ENCODE results near the gene MASP2. TPM values are rescaled to one million over a fixed set of nuclear protein-coding genes. Genes with fewer than 3 reads are reported as not detected.

Gene MASP2
- polyA plus RNA-seq, 1 of the 3 experiments (the other 2 are of a cell fraction): not detected

GRCh38 chr1:11065796-11066195 is 18.8 kb upstream of the MASP2 start:
- ChIA-PET CTCF (interaction anchor here (2.5 kb wide), 1 partner anchor 28 kb away, joined by 11 read pairs; no protein-coding TSS in a partner anchor), POLR2A (no interaction called here)
- TF ChIP-seq CHD2 (IDR thresholded peaks at IDR 0.05; ENCODE audit: low read length, partially characterized antibody) (no peak), PBX3 (IDR thresholded peaks at IDR 0.05) (no peak), FOXM1 (IDR thresholded peaks at IDR 0.05; ENCODE audit: low read depth) (no peak), ELF1 (IDR thresholded peaks at IDR 0.05) (no peak), REST (IDR thresholded peaks at IDR 0.05; ENCODE audit: low read depth, low read length) (no peak)
- WGBS (ENCODE audit: low lambda C conversion rate): 96% methylated on average over 1 of the region's 1 CpG
- Histone ChIP-seq H3K9me2 (no peaks in the 10 kb centered on the region), H3K9me3 (no peaks in the 10 kb centered on the region), H3K79me2 (ENCODE audit: insufficient read depth) (peaks cover 9% of the 10 kb centered on the region; the same call in 1 of the 2 replicates), H3K4me3 (ENCODE audit: low read depth in 2 of 2, low read length in 1 of 2) (no peak overlapping the region), H2AFZ (ENCODE audit: low read depth) (no peak overlapping the region), H3K9ac (no peak overlapping the region), H3K27me3 (ENCODE audit: insufficient read depth) (no peaks in the 10 kb centered on the region), H3K36me3 (replicated peaks in 1 of 2; ENCODE audit: control insufficient read depth in 1 of 2, insufficient read depth in 2 of 2, low read length in 1 of 2) (peaks cover 39 to 43% of the 10 kb centered on the region in 2 experiments), H3K4me2 (no peak overlapping the region), H3F3A (replicated peaks; ENCODE audit: insufficient read depth) (peaks cover 9% of the 10 kb centered on the region), H4K20me1 (ENCODE audit: insufficient read depth) (no peaks in the 10 kb centered on the region), H3K4me1 (ENCODE audit: control insufficient read depth in 1 of 2, insufficient read depth in 2 of 2, low read depth in 1 of 2, low read length in 1 of 2) (peaks cover 4 to 5% of the 10 kb centered on the region in 2 experiments; a peak in 3 of 4 replicates), H3K27ac (ENCODE audit: low read depth in 2 of 2, low read length in 1 of 2) (no peak overlapping the region)
- DNase-seq: no peak

GRCh38 chr1:11064942-11065341 is 17.9 kb upstream of the MASP2 start:
- H3K36me3 ChIP-seq (replicated peaks in 1 of 2; ENCODE audit: control insufficient read depth in 1 of 2, insufficient read depth in 2 of 2, low read length in 1 of 2): peaks cover 39 to 43% of the 10 kb centered on the region in 2 experiments
- H3F3A ChIP-seq (replicated peaks; ENCODE audit: insufficient read depth): peaks cover 14% of the 10 kb centered on the region
- CTCF ChIA-PET: interaction anchor here (0.8 to 2.5 kb wide), 4 partner anchors 13 to 28 kb away, joined by 3 to 11 read pairs (median 4); no protein-coding TSS in a partner anchor
- peaks cover 5% of the 10 kb centered on the region in 2 experiments; a peak in 3 of 4 replicates for H3K4me1 ChIP-seq (ENCODE audit: control insufficient read depth in 1 of 2, insufficient read depth in 2 of 2, low read depth in 1 of 2, low read length in 1 of 2)
- no peak overlapping the region for H3K4me3 ChIP-seq (ENCODE audit: low read depth in 2 of 2, low read length in 1 of 2)
- WGBS (ENCODE audit: low lambda C conversion rate): 91% methylated on average over 3 of the region's 3 CpGs
- H3K9me2 ChIP-seq: no peaks in the 10 kb centered on the region
- no peak overlapping the region for H3K4me2 ChIP-seq
- no peaks in the 10 kb centered on the region for H3K9me3 ChIP-seq
- no peak overlapping the region for H2AFZ ChIP-seq (ENCODE audit: low read depth)
- no peak overlapping the region for H3K9ac ChIP-seq
- no peak for TF ChIP-seq CHD2 (IDR thresholded peaks at IDR 0.05; ENCODE audit: low read length, partially characterized antibody)
- TF ChIP-seq NFIC (IDR thresholded peaks at IDR 0.05; ENCODE audit: borderline replicate concordance): no peak
- no peak for TF ChIP-seq POLR2AphosphoS5 (IDR thresholded peaks at IDR 0.05; ENCODE audit: low read depth, low read length)
- TF ChIP-seq JUND (IDR thresholded peaks at IDR 0.05): no peak
- no peak for TF ChIP-seq RXRA (IDR thresholded peaks at IDR 0.05; ENCODE audit: borderline replicate concordance, low read depth)
- TF ChIP-seq FOXM1 (IDR thresholded peaks at IDR 0.05; ENCODE audit: low read depth): no peak
- no peak for TF ChIP-seq TEAD4 (IDR thresholded peaks at IDR 0.05; ENCODE audit: borderline replicate concordance, insufficient read depth)
- no peak for TF ChIP-seq SIN3A (IDR thresholded peaks at IDR 0.05; ENCODE audit: borderline replicate concordance, low read depth, low read length)
- TF ChIP-seq RCOR1 (IDR thresholded peaks at IDR 0.05; ENCODE audit: low read length): no peak
- TF ChIP-seq PBX3 (IDR thresholded peaks at IDR 0.05): no peak
- no peak for TF ChIP-seq GATA2 (CRISPR knock-in tag; IDR thresholded peaks at IDR 0.05)
- TF ChIP-seq TCF12 (IDR thresholded peaks at IDR 0.05): no peak
- TF ChIP-seq FOXJ3 (CRISPR knock-in tag; IDR thresholded peaks at IDR 0.05): no peak
- TF ChIP-seq MAX (IDR thresholded peaks at IDR 0.05; ENCODE audit: low read depth): no peak
- TF ChIP-seq CTCF (IDR thresholded peaks at IDR 0.05): no peak
- DNase-seq: no peak
- POLR2A ChIA-PET: no interaction called here
- no peaks in the 10 kb centered on the region for H3K27me3 ChIP-seq (ENCODE audit: insufficient read depth)
- H3K79me2 ChIP-seq (ENCODE audit: insufficient read depth): peaks cover 11% of the 10 kb centered on the region; the same call in 1 of the 2 replicates
- no peak overlapping the region for H3K27ac ChIP-seq (ENCODE audit: low read depth in 2 of 2, low read length in 1 of 2)
- H4K20me1 ChIP-seq (ENCODE audit: insufficient read depth): no peaks in the 10 kb centered on the region

All from SK-N-SH (cell line).